ENCODE measurements around the gene PCSK4. TPM values are rescaled to one million over a fixed set of nuclear protein-coding genes. Genes with fewer than 3 reads are reported as not detected.

PCSK4 gene
- total and polyA plus RNA-seq, 9 of the 15 experiments (the other 6 are each of a cell fraction or from before 2014, with no cell fraction given) = 0.01 to 9.1 (median 2.1) TPM; not detected in 1

- POLR2A ChIA-PET = interaction anchor here (0.7 to 2.3 kb wide), 2 partner anchors 16 to 87 kb away, joined by 4 to 6 read pairs; partner anchors contain the start of gene REEP6
- Histone ChIP-seq H3K4me1 (replicated peaks in 1 of 2; ENCODE audit: control insufficient read depth in 2 of 2, insufficient read depth in 2 of 2, low read length in 2 of 2) (peaks cover 11 to 86% of the 10 kb centered on the region in 2 experiments), H3K9me3 (replicated peaks; ENCODE audit: control insufficient read depth, insufficient read depth, low read depth, low read length) (no peaks in the 10 kb centered on the region; the same call in 1 of the 2 replicates), H2AFZ (ENCODE audit: low read depth, low read length) (no peak overlapping the region), H3K36me3 (ENCODE audit: control insufficient read depth, insufficient read depth, low read length) (peaks cover 33% of the 10 kb centered on the region; the same call in 2 of the 3 replicates), H3K27me3 (ENCODE audit: control insufficient read depth in 2 of 2, insufficient read depth in 2 of 2, low read length in 2 of 2) (no peaks in the 10 kb centered on the region), H3K79me2 (ENCODE audit: control insufficient read depth, insufficient read depth, low read length) (peaks cover 60% of the 10 kb centered on the region), H3K9ac (ENCODE audit: insufficient read depth in 1 of 2, low read depth in 2 of 2, low read length in 2 of 2) (peak overlapping the region in 1 of 2 experiments; percentile 74; a peak in 2 of 4 replicates), H3K4me2 (ENCODE audit: insufficient read depth, low read length) (no peak overlapping the region), H3K4me3 (no peak overlapping the region), H3K9me1 (ENCODE audit: control insufficient read depth, insufficient read depth, low read length) (no peaks in the 10 kb centered on the region), H3K27ac (ENCODE audit: extremely low read depth, low read depth, low read length) (no peak overlapping the region), H4K20me1 (replicated peaks; ENCODE audit: control insufficient read depth, insufficient read depth, low read length) (peaks cover 18% of the 10 kb centered on the region)
- BruUV-seq (replicated peaks) = no TSS peak
- TF ChIP-seq POLR2G (IDR thresholded peaks at IDR 0.05; ENCODE audit: low read depth, low read length) = peak; percentile 56; the same call in 1 of the 2 replicates
- TF ChIP-seq ZNF707 (CRISPR knock-in tag; conservative IDR thresholded peaks at IDR 0.05) = no peak
- in situ Hi-C loops (cut with MboI) (no loop called here), intact Hi-C loops (cut with micrococcal nuclease) (no loop called here)
- ATAC-seq (no peak), DNase-seq (ENCODE audit: extremely low read depth in 1 of 4, low spot score in 3 of 4) (no peak), FAIRE-seq (no peak)
- CTCF ChIA-PET (ENCODE audit: low intra/inter-chr PET ratio) = no interaction called here
- 89% methylated on average over 20 of the region's 26 CpGs for WGBS (ENCODE audit: insufficient coverage, low coverage, missing lambda C conversion rate)
These were observed 15.3 kb downstream of the PCSK4 start for GRCh38 chr19:1474765-1475351.

GRCh38 chr19:1474011-1474764 is 16.0 kb downstream of the PCSK4 start:
- H3K9me3 ChIP-seq (replicated peaks; ENCODE audit: control insufficient read depth, insufficient read depth, low read depth, low read length) = no peaks in the 10 kb centered on the region; the same call in 1 of the 2 replicates
- CTCF ChIA-PET (ENCODE audit: low intra/inter-chr PET ratio) = no interaction called here
- TF ChIP-seq RBM22 (IDR thresholded peaks at IDR 0.05; ENCODE audit: low read depth, low read length, poor library complexity, severe bottlenecking) = peak; percentile 30
- TF ChIP-seq POLR2A (conservative IDR thresholded peaks at IDR 0.05) = peak; percentile 42; the same call in 1 of the 2 replicates
- no peak for TF ChIP-seq SOX6 (IDR thresholded peaks at IDR 0.05)
- no peak for TF ChIP-seq ZNF589 (CRISPR knock-in tag; IDR thresholded peaks at IDR 0.05; ENCODE audit: low read depth)
- no peak for TF ChIP-seq E2F8 (IDR thresholded peaks at IDR 0.05; ENCODE audit: low read depth, partially characterized antibody)
- no peak for TF ChIP-seq MYNN (IDR thresholded peaks at IDR 0.05)
- no peak for TF ChIP-seq MYNN (CRISPR knock-in tag; IDR thresholded peaks at IDR 0.05)

More at GRCh38 chr19:1474011-1474764, 16.0 kb downstream of the PCSK4 start:
- ATAC-seq = no peak
- H3K27me3 ChIP-seq (ENCODE audit: control insufficient read depth in 2 of 2, insufficient read depth in 2 of 2, low read length in 2 of 2) = no peaks in the 10 kb centered on the region
- BruUV-seq (replicated peaks) = no TSS peak
- intact Hi-C loops (cut with micrococcal nuclease) = no loop called here
- peaks cover 33% of the 10 kb centered on the region; the same call in 2 of the 3 replicates for H3K36me3 ChIP-seq (ENCODE audit: control insufficient read depth, insufficient read depth, low read length)
- H3K79me2 ChIP-seq (ENCODE audit: control insufficient read depth, insufficient read depth, low read length) = peaks cover 60% of the 10 kb centered on the region
- FAIRE-seq = no peak
- H3K9me1 ChIP-seq (ENCODE audit: control insufficient read depth, insufficient read depth, low read length) = no peaks in the 10 kb centered on the region
- no peak overlapping the region for H3K27ac ChIP-seq (ENCODE audit: extremely low read depth, low read depth, low read length)
- WGBS (ENCODE audit: insufficient coverage, low coverage, missing lambda C conversion rate) = 67% methylated on average over 22 of the region's 31 CpGs
- H3K4me2 ChIP-seq (ENCODE audit: insufficient read depth, low read length) = no peak overlapping the region
- H3K4me3 ChIP-seq = no peak overlapping the region
- POLR2A ChIA-PET = interaction anchor here (0.6 to 2.3 kb wide), 6 partner anchors 13 to 202 kb away, joined by 3 to 10 read pairs (median 4); partner anchors contain the start of gene REEP6
- no peak overlapping the region for H2AFZ ChIP-seq (ENCODE audit: low read depth, low read length)
- H3K4me1 ChIP-seq (replicated peaks in 1 of 2; ENCODE audit: control insufficient read depth in 2 of 2, insufficient read depth in 2 of 2, low read length in 2 of 2) = peaks cover 11 to 86% of the 10 kb centered on the region in 2 experiments
- H4K20me1 ChIP-seq (replicated peaks; ENCODE audit: control insufficient read depth, insufficient read depth, low read length) = peaks cover 18% of the 10 kb centered on the region
- no peak for DNase-seq (ENCODE audit: extremely low read depth in 1 of 4, low spot score in 3 of 4)
- peak overlapping the region in 1 of 2 experiments; percentile 74; a peak in 2 of 4 replicates for H3K9ac ChIP-seq (ENCODE audit: insufficient read depth in 1 of 2, low read depth in 2 of 2, low read length in 2 of 2)
- in situ Hi-C loops (cut with MboI) = no loop called here
